GM15510 (cell line): Measurements from ENCODE around the gene PARVA.

Experiments used
- POLR2A ChIP-seq: IDR thresholded peaks from 3 replicates; pipeline ENCODE4 v1.6.1; 2011; ENCODE audit warnings: borderline replicate concordance; ENCODE audit not compliant: insufficient read length; ENCODE audit errors: extremely low read depth

PARVA gene

GRCh38 chr11:12363373-12363772 lies 14.0 kb upstream of the PARVA start:
- TF ChIP-seq POLR2A: no peak

GRCh38 chr11:12372111-12372510 lies 5.3 kb upstream of the PARVA start:
- TF ChIP-seq POLR2A: no peak

- TF ChIP-seq POLR2A: no peak
These were observed 1.7 kb upstream of the PARVA start for GRCh38 chr11:12375720-12376119.

- TF ChIP-seq POLR2A: no peak
These were observed 901 bp upstream of the PARVA start for GRCh38 chr11:12376259-12377081.

- TF ChIP-seq POLR2A: no peak
These were observed 638 bp downstream of the PARVA start for GRCh38 chr11:12377824-12378593.

- TF ChIP-seq POLR2A: no peak
These were observed 3.4 kb downstream of the PARVA start for GRCh38 chr11:12380565-12381325.

- TF ChIP-seq POLR2A: no peak
These were observed 4.5 kb downstream of the PARVA start for GRCh38 chr11:12381875-12382274.

GRCh38 chr11:12382451-12382850 lies 5.1 kb downstream of the PARVA start:
- no peak for TF ChIP-seq POLR2A

- TF ChIP-seq POLR2A: no peak
These were observed 8.9 kb downstream of the PARVA start for GRCh38 chr11:12386309-12386708.

- no peak for TF ChIP-seq POLR2A
These were observed 9.4 kb downstream of the PARVA start for GRCh38 chr11:12386745-12387144.

- TF ChIP-seq POLR2A: no peak
These were observed 10.8 kb downstream of the PARVA start for GRCh38 chr11:12388173-12388572.

GRCh38 chr11:12388939-12389670 lies 11.7 kb downstream of the PARVA start:
- no peak for TF ChIP-seq POLR2A

GRCh38 chr11:12389676-12390657 lies 12.6 kb downstream of the PARVA start:
- no peak for TF ChIP-seq POLR2A
